Nephron (organoid): ENCODE measurements around the gene SEC63.
"Not testable (repeated sequence)": the region's sequence is repeated elsewhere in the genome, so short reads cannot be mapped to it uniquely, and the experiment has no call there.

Source experiments
- H3K27ac Mint-ChIP-seq, 3 experiments: 2 replicates each; pipeline ENCODE4 v1.8.0; 2020; ENCODE audit warnings: mixed read lengths in 3 of 3, mild to moderate bottlenecking in 2 of 3, moderate library complexity in 1 of 3
- H3K27me3 Mint-ChIP-seq: 2 replicates; pipeline ENCODE4 v1.8.0; 2021; ENCODE audit warnings: low read depth, mild to moderate bottlenecking, moderate library complexity, mixed read lengths
- H3K36me3 Mint-ChIP-seq: 2 replicates; pipeline ENCODE4 v1.8.0; 2020; ENCODE audit warnings: low read depth, mixed read lengths
- H3K4me1 Mint-ChIP-seq: 2 replicates; pipeline ENCODE4 v1.8.0; 2020; ENCODE audit warnings: mixed read lengths
- H3K4me3 Mint-ChIP-seq, 3 experiments: 2 replicates each; pipeline ENCODE4 v1.8.0; 2020; ENCODE audit warnings: mild to moderate bottlenecking in 3 of 3, mixed read lengths in 3 of 3, moderate library complexity in 2 of 3
- H3K9me3 Mint-ChIP-seq: 2 replicates; pipeline ENCODE4 v1.8.0; 2020; ENCODE audit warnings: mixed read lengths
- CTCF ChIP-seq, 3 experiments: fragments of 200-600 bp; sonication (generic); IDR thresholded peaks; one replicate each; pipeline ENCODE4 v1.5.0; 2021; ENCODE audit warnings: antibody characterized with exemption in 3 of 3; ENCODE audit not compliant: unreplicated experiment in 3 of 3

SEC63 gene

GRCh38 chr6:107868867-107869611, 89.0 kb downstream of the SEC63 start:
- Mint-ChIP-seq H3K36me3 (peaks cover 30% of the 10 kb centered on the region), H3K4me3 (no peak overlapping the region), H3K9me3 (no peaks in the 10 kb centered on the region), H3K27me3 (no peaks in the 10 kb centered on the region), H3K27ac (peak overlapping the region in 1 of 3 experiments; percentile 45), H3K4me1 (peaks cover 23% of the 10 kb centered on the region)
- TF ChIP-seq CTCF (IDR thresholded peaks at IDR 0.05; ENCODE audit: unreplicated experiment in 3 of 3), result no peak

GRCh38 chr6:107867302-107867615, 90.7 kb downstream of the SEC63 start:
- Mint-ChIP-seq H3K27me3 (no peaks in the 10 kb centered on the region), H3K9me3 (no peaks in the 10 kb centered on the region), H3K4me3 (no peak overlapping the region), H3K36me3 (peaks cover 20% of the 10 kb centered on the region), H3K4me1 (peaks cover 23% of the 10 kb centered on the region), H3K27ac (peak overlapping the region in 1 of 3 experiments; percentile 38)
- TF ChIP-seq CTCF (IDR thresholded peaks at IDR 0.05; ENCODE audit: unreplicated experiment in 3 of 3), result no peak

GRCh38 chr6:107866606-107867301, 91.3 kb downstream of the SEC63 start:
- H3K9me3 Mint-ChIP-seq, result no peaks in the 10 kb centered on the region
- no peak overlapping the region for H3K27ac Mint-ChIP-seq
- H3K4me3 Mint-ChIP-seq, result no peak overlapping the region
- TF ChIP-seq CTCF (IDR thresholded peaks at IDR 0.05; ENCODE audit: unreplicated experiment in 3 of 3), result peak; percentile 47 to 61 (median 61)
- H3K36me3 Mint-ChIP-seq, result peaks cover 17% of the 10 kb centered on the region
- peaks cover 22% of the 10 kb centered on the region for H3K4me1 Mint-ChIP-seq
- H3K27me3 Mint-ChIP-seq, result no peaks in the 10 kb centered on the region

- Mint-ChIP-seq H3K36me3 (no peaks in the 10 kb centered on the region), H3K27me3 (no peaks in the 10 kb centered on the region), H3K4me1 (peaks cover 3% of the 10 kb centered on the region)
Observed at GRCh38 chr6:107864226-107865127, 93.5 kb downstream of the SEC63 start.

GRCh38 chr6:107862383-107862782, 95.6 kb downstream of the SEC63 start:
- no peaks in the 10 kb centered on the region for H3K4me1 Mint-ChIP-seq
- TF ChIP-seq CTCF (IDR thresholded peaks at IDR 0.05; ENCODE audit: unreplicated experiment in 3 of 3), result no peak
- H3K27ac Mint-ChIP-seq, result no peak overlapping the region
- H3K9me3 Mint-ChIP-seq, result peaks cover 6% of the 10 kb centered on the region
- no peak overlapping the region for H3K4me3 Mint-ChIP-seq
- no peaks in the 10 kb centered on the region for H3K36me3 Mint-ChIP-seq
- no peaks in the 10 kb centered on the region for H3K27me3 Mint-ChIP-seq

More at GRCh38 chr6:107864226-107865127, 93.5 kb downstream of the SEC63 start:
- Mint-ChIP-seq H3K27ac (no peak overlapping the region), H3K9me3 (peaks cover 3% of the 10 kb centered on the region), H3K4me3 (no peak overlapping the region)
- TF ChIP-seq CTCF (IDR thresholded peaks at IDR 0.05; ENCODE audit: unreplicated experiment in 3 of 3), result no peak

- H3K36me3 Mint-ChIP-seq, H3K4me3 Mint-ChIP-seq, H3K27me3 Mint-ChIP-seq, H3K27ac Mint-ChIP-seq, H3K4me1 Mint-ChIP-seq, H3K9me3 Mint-ChIP-seq: not testable (repeated sequence)
Observed at GRCh38 chr6:107860963-107861362, 97.0 kb downstream of the SEC63 start.

- not testable (repeated sequence) for H3K36me3 Mint-ChIP-seq
Observed at GRCh38 chr6:107860144-107860543, 97.9 kb downstream of the SEC63 start.

More at GRCh38 chr6:107860144-107860543, 97.9 kb downstream of the SEC63 start:
- H3K4me3 Mint-ChIP-seq, H3K27me3 Mint-ChIP-seq, H3K9me3 Mint-ChIP-seq, H3K4me1 Mint-ChIP-seq, H3K27ac Mint-ChIP-seq: not testable (repeated sequence)
